Tibial artery (tissue), 4 donors: ENCODE results near the gene TMEM132C.
"Not testable (repeated sequence)": the region's sequence is repeated elsewhere in the genome, so short reads cannot be mapped to it uniquely, and the experiment has no call there.

ENCODE experiments used
- DNase-seq, 2 donors: peaks; one replicate each; pipeline ENCODE4 v3.0.0-alpha.2; 2019
- H3K27ac ChIP-seq, 2 donors: fragments of 200-600 bp; sonication (generic) in 1 of 2; 1 replicate in 1 of 2; 2 replicates in 1 of 2; pipeline ENCODE4 v1.5.1; 2018 to 2019; ENCODE audit warnings: mild to moderate bottlenecking in 1 of 2
- H3K27me3 ChIP-seq, 2 donors: fragments of 200-600 bp; sonication (generic) in 1 of 2; one replicate each; pipeline versions ENCODE4 v1.5.1 to v1.6.0; 2016 to 2019
- H3K36me3 ChIP-seq, 3 donors: fragments of 200-600 bp; sonication (generic) in 2 of 3; one replicate each; pipeline ENCODE4 v1.5.1; 2016 to 2019; ENCODE audit warnings: mild to moderate bottlenecking in 2 of 3
- H3K4me1 ChIP-seq, 4 donors: fragments of 200-600 bp; sonication (generic) in 2 of 4; 1 replicate in 3 of 4; 2 replicates in 1 of 4; pipeline ENCODE4 v1.5.1; 2016 to 2019
- H3K4me3 ChIP-seq, 2 donors: fragments of 200-600 bp; sonication (generic) in 1 of 2; 1 replicate in 1 of 2; 2 replicates in 1 of 2; pipeline ENCODE4 v1.5.1; 2018 to 2019; ENCODE audit warnings: mild to moderate bottlenecking in 2 of 2
- H3K9me3 ChIP-seq, 3 donors: fragments of 200-600 bp; sonication (generic) in 1 of 3; one replicate each; pipeline ENCODE4 v1.5.1; 2016 to 2019
- CTCF ChIP-seq, 2 experiments: fragments of 200-600 bp in 1 of 2; fragments of 450-650 bp in 1 of 2; IDR thresholded peaks; one replicate each; pipeline ENCODE4 v1.5.1; 2017 to 2019; ENCODE audit warnings: antibody characterized with exemption in 2 of 2, mild to moderate bottlenecking in 1 of 2, moderate library complexity in 1 of 2
- intact Hi-C: fragments of 100-400 bp; cut with DNase I; formaldehyde crosslinking; loops from one replicate; pipeline ENCODE4 v1.15.0; 2023; ENCODE audit warnings: low total_unique reads

The TMEM132C gene

DNA sequence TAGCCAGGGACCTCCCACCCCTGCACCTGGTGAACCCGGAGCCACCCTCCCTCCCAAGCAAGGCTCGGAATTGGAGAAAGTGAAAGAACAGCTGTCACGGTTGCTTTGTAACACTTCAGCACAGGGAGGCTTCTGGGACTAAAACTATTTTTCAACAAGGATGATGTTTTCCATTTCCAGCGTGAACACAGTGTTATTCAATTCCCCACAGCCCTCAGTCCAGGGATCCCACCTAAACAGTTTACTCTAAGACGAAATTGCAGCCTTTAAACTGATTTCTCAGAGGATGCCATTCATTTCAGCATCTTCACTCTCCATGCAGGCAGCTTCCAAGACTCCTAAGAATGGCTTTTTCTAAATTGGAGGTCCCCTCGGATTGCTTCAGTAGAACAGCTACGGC lies 327.6 kb downstream of the TMEM132C start:
- Histone ChIP-seq H3K9me3 (no peaks in the 10 kb centered on the region), H3K4me1 (no peaks in the 10 kb centered on the region), H3K36me3 (no peaks in the 10 kb centered on the region), H3K4me3 (no peak overlapping the region), H3K27ac (no peak overlapping the region), H3K27me3 (peaks cover 0 to 5% of the 10 kb centered on the region in 2 donors)
- TF ChIP-seq CTCF (IDR thresholded peaks at IDR 0.05) = no peak
- intact Hi-C loops = no loop called here
- DNase-seq = no peak

GRCh38 chr12:128595609-128596008 lies 328.6 kb downstream of the TMEM132C start:
- H3K4me3 ChIP-seq = no peak overlapping the region
- H3K27ac ChIP-seq = no peak overlapping the region
- intact Hi-C loops = no loop called here
- TF ChIP-seq CTCF (IDR thresholded peaks at IDR 0.05) = no peak
- no peaks in the 10 kb centered on the region for H3K9me3 ChIP-seq
- H3K36me3 ChIP-seq = no peaks in the 10 kb centered on the region
- DNase-seq = no peak
- H3K4me1 ChIP-seq = no peaks in the 10 kb centered on the region
- peaks cover 0 to 5% of the 10 kb centered on the region in 2 donors for H3K27me3 ChIP-seq

DNA sequence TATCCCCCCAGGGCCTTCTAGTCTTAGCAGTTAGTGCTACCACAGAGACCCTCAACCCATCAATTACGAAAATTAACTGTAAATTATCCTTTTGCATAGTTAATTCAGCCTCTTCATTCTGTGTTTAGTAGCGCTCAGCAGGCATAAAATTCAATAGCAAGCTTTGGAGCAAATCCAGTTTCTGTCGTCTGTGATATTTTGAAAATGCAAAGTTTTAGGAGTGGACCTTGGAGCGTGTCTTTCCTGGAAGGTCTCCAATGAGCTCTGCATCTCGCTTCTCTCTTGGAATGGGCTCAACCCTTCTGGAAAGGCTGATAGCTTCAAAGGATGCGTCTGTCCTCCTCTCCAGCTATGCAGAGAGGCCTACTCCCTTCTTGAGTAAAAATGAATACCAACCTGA lies 333.9 kb downstream of the TMEM132C start:
- no peak for TF ChIP-seq CTCF (IDR thresholded peaks at IDR 0.05)
- Histone ChIP-seq H3K36me3 (no peaks in the 10 kb centered on the region), H3K27ac (no peak overlapping the region), H3K27me3 (no peaks in the 10 kb centered on the region), H3K9me3 (no peaks in the 10 kb centered on the region), H3K4me3 (no peak overlapping the region), H3K4me1 (no peaks in the 10 kb centered on the region)
- no peak for DNase-seq
- intact Hi-C loops = no loop called here

GRCh38 chr12:128603573-128604115 lies 336.7 kb downstream of the TMEM132C start:
- no peaks in the 10 kb centered on the region for H3K4me1 ChIP-seq
- H3K27ac ChIP-seq = no peak overlapping the region
- no peak overlapping the region for H3K4me3 ChIP-seq
- intact Hi-C loops = no loop called here
- H3K9me3 ChIP-seq = no peaks in the 10 kb centered on the region
- no peaks in the 10 kb centered on the region for H3K27me3 ChIP-seq
- TF ChIP-seq CTCF (IDR thresholded peaks at IDR 0.05) = no peak
- no peak for DNase-seq
- H3K36me3 ChIP-seq = no peaks in the 10 kb centered on the region

- H3K9me3 ChIP-seq, H3K4me1 ChIP-seq, H3K36me3 ChIP-seq, intact Hi-C loops, H3K27ac ChIP-seq, H3K4me3 ChIP-seq, H3K27me3 ChIP-seq, DNase-seq: not testable (repeated sequence)
These were observed 337.2 kb downstream of the TMEM132C start for GRCh38 chr12:128604219-128604618.

DNA sequence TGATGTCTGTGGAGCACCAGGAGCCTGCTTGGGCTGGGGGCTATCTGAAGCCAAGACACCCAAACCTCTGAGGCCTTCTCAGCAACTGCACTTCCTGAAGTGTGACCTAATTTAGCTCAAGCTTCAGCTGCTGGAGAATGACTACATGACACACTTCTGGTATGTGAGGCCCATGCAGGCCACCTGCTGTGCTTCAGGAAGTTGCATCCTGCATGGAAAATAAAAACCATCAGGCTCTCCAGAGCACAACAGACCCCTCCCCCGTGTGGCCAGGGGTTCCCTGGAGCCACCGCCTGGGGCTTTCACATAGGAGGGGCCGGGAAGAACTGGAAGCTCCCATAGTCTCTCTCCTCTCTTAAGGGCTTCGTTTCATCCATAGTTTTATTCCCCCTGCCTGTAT lies 339.1 kb downstream of the TMEM132C start:
- H3K27ac ChIP-seq = no peak overlapping the region
- intact Hi-C loops = no loop called here
- no peaks in the 10 kb centered on the region for H3K36me3 ChIP-seq
- no peaks in the 10 kb centered on the region for H3K9me3 ChIP-seq
- no peak for DNase-seq
- H3K4me3 ChIP-seq = no peak overlapping the region
- H3K4me1 ChIP-seq = no peaks in the 10 kb centered on the region
- TF ChIP-seq CTCF (IDR thresholded peaks at IDR 0.05) = no peak
- no peaks in the 10 kb centered on the region for H3K27me3 ChIP-seq
